Left colon (tissue), 2 donors: Measurements from ENCODE around the gene ALG6. TPM values are rescaled to one million over a fixed set of nuclear protein-coding genes. Genes with fewer than 3 reads are reported as not detected.
"Not testable (repeated sequence)": the region's sequence is repeated elsewhere in the genome, so short reads cannot be mapped to it uniquely, and the experiment has no call there.

Experiments
- ATAC-seq: fragments of 200-7000 bp; cut with Tn5 transposase; one replicate; pipeline ENCODE4 v1.9.1; 2020; ENCODE audit warnings: mild to moderate bottlenecking, moderate library complexity
- DNase-seq, 2 donors: peaks; one replicate each; pipeline ENCODE4 v3.0.0-alpha.2; 2020
- intact Hi-C, 2 donors: fragments of 100-400 bp; cut with DNase I in 1 of 2; cut with micrococcal nuclease in 1 of 2; formaldehyde crosslinking; loops; one replicate each; pipeline versions ENCODE4 v1.11.2 to v1.14.0; 2022; cut with DNase I, micrococcal nuclease
- total RNA-seq, 2 donors: library from RNA; stranded (reverse); fragmentation: NEBNext Ultra II Directional; extraction: Animal tissue kit (Norgen Biotek cat#: 25700); gene quantifications; one replicate each; pipeline ENCODE4 v1.2.1, GENCODE V29; 2021
- donor health status: DM: no; HTN: no; CAD: no.
- donor health status: DM: yes; HTN: yes; CAD: no.

The ALG6 gene
- total RNA-seq, 2 donors from 2014 or later: 9.7 to 12.8 TPM

- no peak for ATAC-seq
- no peak for DNase-seq
- intact Hi-C loops: no loop called here
Observed at GRCh38 chr1:63403386-63403785, 36.0 kb downstream of the ALG6 start.

- no peak for DNase-seq
Observed at GRCh38 chr1:63405021-63405420, 37.6 kb downstream of the ALG6 start.

GRCh38 chr1:63405987-63406386 is 38.6 kb downstream of the ALG6 start:
- ATAC-seq (no peak), DNase-seq (no peak)
- intact Hi-C loops: no loop called here

More at GRCh38 chr1:63405021-63405420, 37.6 kb downstream of the ALG6 start:
- ATAC-seq: no peak
- intact Hi-C loops: no loop called here

GRCh38 chr1:63407002-63407401 is 39.6 kb downstream of the ALG6 start:
- ATAC-seq (no peak), DNase-seq (no peak)
- intact Hi-C loops: no loop called here

GRCh38 chr1:63408331-63408730 is 40.9 kb downstream of the ALG6 start:
- intact Hi-C loops: no loop called here
- DNase-seq (no peak), ATAC-seq (no peak)

GRCh38 chr1:63411066-63411465 is 43.6 kb downstream of the ALG6 start:
- intact Hi-C loops: no loop called here
- DNase-seq (no peak), ATAC-seq (no peak)

GRCh38 chr1:63413394-63413793 is 46.0 kb downstream of the ALG6 start:
- no peak for ATAC-seq
- DNase-seq: no peak
- intact Hi-C loops: no loop called here

GRCh38 chr1:63414691-63415365 is 47.4 kb downstream of the ALG6 start:
- ATAC-seq (no peak), DNase-seq (no peak)
- intact Hi-C loops: no loop called here

- ATAC-seq (no peak), DNase-seq (no peak)
- intact Hi-C loops: no loop called here
Observed at GRCh38 chr1:63418101-63418500, 50.7 kb downstream of the ALG6 start.

- DNase-seq, ATAC-seq, intact Hi-C loops: not testable (repeated sequence)
Observed at GRCh38 chr1:63420746-63421145, 53.3 kb downstream of the ALG6 start.

GRCh38 chr1:63423649-63424048 is 56.2 kb downstream of the ALG6 start:
- DNase-seq: no peak
- ATAC-seq: no peak
- intact Hi-C loops: no loop called here

- intact Hi-C loops: no loop called here
- DNase-seq: no peak
- no peak for ATAC-seq
Observed at GRCh38 chr1:63428815-63429214, 61.4 kb downstream of the ALG6 start.

- ATAC-seq (no peak), DNase-seq (no peak)
- intact Hi-C loops: no loop called here
Observed at GRCh38 chr1:63429281-63429680, 61.9 kb downstream of the ALG6 start.

- intact Hi-C loops: no loop called here
- ATAC-seq (no peak), DNase-seq (no peak)
Observed at GRCh38 chr1:63435161-63435560, 67.7 kb downstream of the ALG6 start.

GRCh38 chr1:63442141-63442475 is 74.7 kb downstream of the ALG6 start:
- ATAC-seq (no peak), DNase-seq (no peak)
- intact Hi-C loops: no loop called here

GRCh38 chr1:63448731-63449246 is 81.4 kb downstream of the ALG6 start:
- DNase-seq (no peak), ATAC-seq (no peak)
- intact Hi-C loops: no loop called here

GRCh38 chr1:63450416-63450815 is 83.0 kb downstream of the ALG6 start:
- intact Hi-C loops: no loop called here
- DNase-seq (no peak), ATAC-seq (no peak)

GRCh38 chr1:63453232-63453631 is 85.8 kb downstream of the ALG6 start:
- DNase-seq (no peak), ATAC-seq (no peak)
- intact Hi-C loops: no loop called here

GRCh38 chr1:63454269-63454668 is 86.8 kb downstream of the ALG6 start:
- intact Hi-C loops: no loop called here
- no peak for ATAC-seq
- DNase-seq: no peak

GRCh38 chr1:63458750-63459149 is 91.3 kb downstream of the ALG6 start:
- intact Hi-C loops: no loop called here
- no peak for DNase-seq
- no peak for ATAC-seq

GRCh38 chr1:63461661-63462230 is 94.3 kb downstream of the ALG6 start:
- intact Hi-C loops: no loop called here
- DNase-seq (no peak), ATAC-seq (no peak)
